ENCODE data around the gene AIFM3. TPM values are rescaled to one million over a fixed set of nuclear protein-coding genes. Genes with fewer than 3 reads are reported as not detected.

The AIFM3 gene
- polyA plus RNA-seq, 1 donor, result 3.2 TPM

- Histone ChIP-seq H3K9me3 (ENCODE audit: control insufficient read depth, low read depth, low read length) (no peaks in the 10 kb centered on the region), H3K27me3 (ENCODE audit: control insufficient read depth, insufficient read depth, low read length) (peaks cover 11% of the 10 kb centered on the region), H3K27ac (ENCODE audit: low read length) (no peak overlapping the region), H3K4me1 (ENCODE audit: control insufficient read depth, insufficient read depth, low read length) (peaks cover 33% of the 10 kb centered on the region), H3K4me3 (ENCODE audit: low read length) (no peak overlapping the region), H3K36me3 (ENCODE audit: control insufficient read depth, insufficient read depth, low read length) (no peaks in the 10 kb centered on the region)
- WGBS (ENCODE audit: insufficient coverage, low lambda C conversion rate), result 96% methylated on average over 5 of the region's 20 CpGs
- no peak for DNase-seq
These were observed 7.2 kb upstream of the AIFM3 start for GRCh38 chr22:20959578-20960461.

DNA sequence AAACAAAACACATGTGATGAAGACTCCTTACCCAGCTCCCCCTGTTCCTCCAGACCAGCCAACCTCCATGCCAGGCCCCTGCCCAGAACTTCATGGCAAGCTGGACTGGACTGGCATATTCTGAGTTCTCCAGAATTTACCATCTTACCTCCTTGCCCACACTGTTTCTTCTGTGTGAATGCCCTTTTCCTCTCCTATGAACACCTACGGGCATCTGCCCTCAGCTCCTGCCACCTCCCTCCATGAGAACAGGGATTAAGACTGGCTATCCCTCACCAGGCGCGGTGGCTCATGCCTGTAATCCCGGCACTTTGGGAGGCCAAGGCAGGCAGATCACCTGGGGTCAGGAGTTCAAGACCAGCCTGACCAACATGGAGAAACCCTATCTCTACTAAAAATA is 6.4 kb upstream of the AIFM3 start:
- no peak for DNase-seq
- Histone ChIP-seq H3K36me3 (ENCODE audit: control insufficient read depth, insufficient read depth, low read length) (no peaks in the 10 kb centered on the region), H3K27me3 (ENCODE audit: control insufficient read depth, insufficient read depth, low read length) (peaks cover 14% of the 10 kb centered on the region), H3K4me3 (ENCODE audit: low read length) (no peak overlapping the region), H3K9me3 (ENCODE audit: control insufficient read depth, low read depth, low read length) (peaks cover 2% of the 10 kb centered on the region), H3K4me1 (ENCODE audit: control insufficient read depth, insufficient read depth, low read length) (peaks cover 26% of the 10 kb centered on the region), H3K27ac (ENCODE audit: low read length) (no peak overlapping the region)
- WGBS (ENCODE audit: insufficient coverage, low lambda C conversion rate), result no CpG with 5 or more reads among the region's 4 CpGs

GRCh38 chr22:20962491-20962945 is 4.5 kb upstream of the AIFM3 start:
- no peak overlapping the region for H3K27ac ChIP-seq (ENCODE audit: low read length)
- H3K4me3 ChIP-seq (ENCODE audit: low read length), result no peak overlapping the region
- WGBS (ENCODE audit: insufficient coverage, low lambda C conversion rate), result no CpG with 5 or more reads among the region's 6 CpGs
- peaks cover 18% of the 10 kb centered on the region for H3K4me1 ChIP-seq (ENCODE audit: control insufficient read depth, insufficient read depth, low read length)
- peaks cover 10% of the 10 kb centered on the region for H3K27me3 ChIP-seq (ENCODE audit: control insufficient read depth, insufficient read depth, low read length)
- no peak for DNase-seq
- H3K9me3 ChIP-seq (ENCODE audit: control insufficient read depth, low read depth, low read length), result peaks cover 3% of the 10 kb centered on the region
- no peaks in the 10 kb centered on the region for H3K36me3 ChIP-seq (ENCODE audit: control insufficient read depth, insufficient read depth, low read length)

GRCh38 chr22:20963201-20964052 is 3.6 kb upstream of the AIFM3 start:
- DNase-seq, result no peak
- no CpG with 5 or more reads among the region's 7 CpGs for WGBS (ENCODE audit: insufficient coverage, low lambda C conversion rate)
- H3K27ac ChIP-seq (ENCODE audit: low read length), result no peak overlapping the region
- H3K4me3 ChIP-seq (ENCODE audit: low read length), result no peak overlapping the region
- H3K9me3 ChIP-seq (ENCODE audit: control insufficient read depth, low read depth, low read length), result peaks cover 3% of the 10 kb centered on the region
- peaks cover 13% of the 10 kb centered on the region for H3K4me1 ChIP-seq (ENCODE audit: control insufficient read depth, insufficient read depth, low read length)
- peaks cover 10% of the 10 kb centered on the region for H3K27me3 ChIP-seq (ENCODE audit: control insufficient read depth, insufficient read depth, low read length)
- H3K36me3 ChIP-seq (ENCODE audit: control insufficient read depth, insufficient read depth, low read length), result no peaks in the 10 kb centered on the region

- Histone ChIP-seq H3K27ac (ENCODE audit: low read length) (no peak overlapping the region), H3K4me1 (ENCODE audit: control insufficient read depth, insufficient read depth, low read length) (peaks cover 12% of the 10 kb centered on the region), H3K4me3 (ENCODE audit: low read length) (peak overlapping the region; percentile 37), H3K36me3 (ENCODE audit: control insufficient read depth, insufficient read depth, low read length) (no peaks in the 10 kb centered on the region), H3K27me3 (ENCODE audit: control insufficient read depth, insufficient read depth, low read length) (peaks cover 10% of the 10 kb centered on the region), H3K9me3 (ENCODE audit: control insufficient read depth, low read depth, low read length) (peaks cover 3% of the 10 kb centered on the region)
- no CpG with 5 or more reads among the region's 6 CpGs for WGBS (ENCODE audit: insufficient coverage, low lambda C conversion rate)
- no peak for DNase-seq
These were observed 2.8 kb upstream of the AIFM3 start for GRCh38 chr22:20964090-20964798.

GRCh38 chr22:20964799-20965103 is 2.3 kb upstream of the AIFM3 start:
- Histone ChIP-seq H3K9me3 (ENCODE audit: control insufficient read depth, low read depth, low read length) (peaks cover 3% of the 10 kb centered on the region), H3K4me3 (ENCODE audit: low read length) (peak overlapping the region; percentile 37), H3K36me3 (ENCODE audit: control insufficient read depth, insufficient read depth, low read length) (no peaks in the 10 kb centered on the region), H3K4me1 (ENCODE audit: control insufficient read depth, insufficient read depth, low read length) (peaks cover 12% of the 10 kb centered on the region), H3K27ac (ENCODE audit: low read length) (no peak overlapping the region), H3K27me3 (ENCODE audit: control insufficient read depth, insufficient read depth, low read length) (peaks cover 10% of the 10 kb centered on the region)
- DNase-seq, result no peak
- no CpG with 5 or more reads among the region's 28 CpGs for WGBS (ENCODE audit: insufficient coverage, low lambda C conversion rate)

GRCh38 chr22:20965104-20965887 is 1.8 kb upstream of the AIFM3 start:
- DNase-seq, result no peak
- Histone ChIP-seq H3K27ac (ENCODE audit: low read length) (no peak overlapping the region), H3K36me3 (ENCODE audit: control insufficient read depth, insufficient read depth, low read length) (no peaks in the 10 kb centered on the region), H3K4me1 (ENCODE audit: control insufficient read depth, insufficient read depth, low read length) (peaks cover 12% of the 10 kb centered on the region), H3K27me3 (ENCODE audit: control insufficient read depth, insufficient read depth, low read length) (peaks cover 10% of the 10 kb centered on the region), H3K9me3 (ENCODE audit: control insufficient read depth, low read depth, low read length) (peaks cover 3% of the 10 kb centered on the region), H3K4me3 (ENCODE audit: low read length) (peak overlapping the region; percentile 31)
- WGBS (ENCODE audit: insufficient coverage, low lambda C conversion rate), result no CpG with 5 or more reads among the region's 65 CpGs

DNA sequence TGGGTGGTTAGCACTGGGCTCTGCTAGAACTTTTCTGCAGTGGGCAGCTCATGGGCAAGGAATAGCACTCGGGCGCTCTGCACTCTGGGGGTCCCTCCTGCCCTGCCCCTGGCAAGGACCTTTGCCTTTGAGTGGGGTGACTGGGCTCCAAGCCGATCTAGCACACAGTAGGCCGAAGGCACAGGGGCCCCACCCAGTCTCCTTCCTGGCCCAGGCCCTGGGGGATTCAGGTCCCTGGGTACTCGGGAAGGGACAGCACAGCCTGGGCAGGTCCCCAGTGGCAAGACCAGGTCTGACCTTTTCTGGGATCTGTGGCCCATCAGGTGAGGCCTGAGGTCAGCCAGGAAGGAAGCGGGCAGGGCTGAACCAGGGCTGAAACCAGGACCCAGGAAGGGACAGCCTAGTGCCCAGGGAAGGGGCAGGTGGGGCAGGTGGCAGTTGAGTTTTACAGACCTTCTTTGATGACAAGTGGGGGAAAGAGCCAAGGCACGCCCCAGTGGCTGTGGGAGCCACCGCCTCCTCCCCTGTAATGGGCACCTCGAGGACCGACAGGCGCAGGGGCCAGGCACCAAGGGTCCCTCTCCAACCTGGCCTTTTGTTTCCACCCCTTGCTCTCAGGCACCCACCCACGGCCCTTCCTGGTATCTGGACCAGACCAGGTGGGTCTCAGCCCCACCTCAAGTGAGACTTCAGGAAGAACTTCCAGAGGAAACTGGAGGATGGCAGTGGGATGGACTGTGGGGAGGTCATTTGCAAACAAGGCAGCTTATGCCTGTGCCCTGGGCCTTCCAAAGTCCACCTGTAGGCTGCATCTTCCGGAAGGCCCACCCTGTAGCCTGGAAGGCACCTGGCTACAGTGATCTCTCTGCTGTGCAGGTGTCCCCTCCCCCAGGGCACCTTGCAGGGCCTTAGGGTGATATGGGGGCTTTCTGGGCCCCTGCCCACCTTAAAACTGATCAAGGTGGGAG is 883 bp upstream of the AIFM3 start:
- peaks cover 10% of the 10 kb centered on the region for H3K27me3 ChIP-seq (ENCODE audit: control insufficient read depth, insufficient read depth, low read length)
- peaks cover 3% of the 10 kb centered on the region for H3K9me3 ChIP-seq (ENCODE audit: control insufficient read depth, low read depth, low read length)
- no peak overlapping the region for H3K27ac ChIP-seq (ENCODE audit: low read length)
- no peak overlapping the region for H3K4me3 ChIP-seq (ENCODE audit: low read length)
- no CpG with 5 or more reads among the region's 13 CpGs for WGBS (ENCODE audit: insufficient coverage, low lambda C conversion rate)
- H3K36me3 ChIP-seq (ENCODE audit: control insufficient read depth, insufficient read depth, low read length), result no peaks in the 10 kb centered on the region
- no peak for DNase-seq
- H3K4me1 ChIP-seq (ENCODE audit: control insufficient read depth, insufficient read depth, low read length), result peaks cover 12% of the 10 kb centered on the region

GRCh38 chr22:20967697-20968211 is 699 bp downstream of the AIFM3 start:
- no peak overlapping the region for H3K27ac ChIP-seq (ENCODE audit: low read length)
- H3K27me3 ChIP-seq (ENCODE audit: control insufficient read depth, insufficient read depth, low read length), result peaks cover 10% of the 10 kb centered on the region
- peaks cover 7% of the 10 kb centered on the region for H3K4me1 ChIP-seq (ENCODE audit: control insufficient read depth, insufficient read depth, low read length)
- H3K9me3 ChIP-seq (ENCODE audit: control insufficient read depth, low read depth, low read length), result peaks cover 3% of the 10 kb centered on the region
- H3K4me3 ChIP-seq (ENCODE audit: low read length), result no peak overlapping the region
- WGBS (ENCODE audit: insufficient coverage, low lambda C conversion rate), result no CpG with 5 or more reads among the region's 19 CpGs
- DNase-seq, result no peak
- H3K36me3 ChIP-seq (ENCODE audit: control insufficient read depth, insufficient read depth, low read length), result no peaks in the 10 kb centered on the region

Measured in large intestine (tissue), 3 donors.